ENCODE data around the gene L3HYPDH.

L3HYPDH gene

GRCh38 chr14:59520224-59520623 is 36.0 kb upstream of the L3HYPDH start:
- Histone ChIP-seq H3K27ac (no peak overlapping the region), H3K4me2 (no peak overlapping the region), H3K4me3 (IDR thresholded peaks at IDR 0.05; ENCODE audit: insufficient read depth, low read depth, low read length) (no peak overlapping the region), H3K4me1 (ENCODE audit: low read depth, poor library complexity, severe bottlenecking) (no peaks in the 10 kb centered on the region), H4K20me1 (ENCODE audit: insufficient read depth) (no peaks in the 10 kb centered on the region), H3K27me3 (ENCODE audit: insufficient read depth, low read depth) (no peaks in the 10 kb centered on the region), H3K36me3 (ENCODE audit: insufficient read depth) (no peaks in the 10 kb centered on the region), H3K9ac (no peak overlapping the region), H2AFZ (ENCODE audit: low read depth) (no peak overlapping the region), H3K79me2 (ENCODE audit: insufficient read depth, low read depth) (no peaks in the 10 kb centered on the region)
- no peak for TF ChIP-seq CTCF (conservative IDR thresholded peaks at IDR 0.05; ENCODE audit: low read depth, low read length)

DNA sequence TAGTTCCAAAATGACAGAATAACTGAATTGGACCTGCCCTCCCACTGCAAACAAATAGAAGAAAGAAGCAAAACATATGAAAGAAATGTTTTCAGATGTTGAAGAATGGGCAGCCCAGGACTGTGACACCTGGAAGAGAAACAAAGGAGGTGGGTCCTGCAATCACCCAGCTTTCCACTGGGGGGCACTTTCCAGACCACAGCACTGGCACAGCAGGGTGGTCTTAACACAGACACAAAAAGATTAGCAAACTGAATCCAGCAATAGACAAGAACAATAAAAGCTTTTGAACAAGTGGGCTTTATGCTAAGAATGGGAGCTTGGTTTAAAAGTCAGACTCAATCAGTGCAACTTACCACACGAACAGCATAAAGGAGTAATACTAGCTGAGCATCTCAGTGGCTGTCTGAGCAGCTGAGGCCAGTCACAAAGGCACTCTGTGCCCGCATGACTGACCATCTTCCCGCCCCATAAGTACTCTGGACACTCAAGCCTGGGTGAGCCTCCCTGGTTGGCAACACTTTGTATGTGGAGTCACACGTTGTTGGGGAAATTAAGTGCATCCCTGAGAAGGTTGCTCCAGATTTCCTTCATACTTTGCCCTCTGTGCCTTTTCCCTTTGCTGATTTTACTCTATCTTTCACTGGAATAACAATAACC is 27.8 kb upstream of the L3HYPDH start:
- Histone ChIP-seq H3K36me3 (ENCODE audit: insufficient read depth) (no peaks in the 10 kb centered on the region), H2AFZ (ENCODE audit: low read depth) (no peak overlapping the region), H3K4me1 (ENCODE audit: low read depth, poor library complexity, severe bottlenecking) (no peaks in the 10 kb centered on the region), H3K4me3 (IDR thresholded peaks at IDR 0.05; ENCODE audit: insufficient read depth, low read depth, low read length) (no peak overlapping the region), H3K79me2 (ENCODE audit: insufficient read depth, low read depth) (no peaks in the 10 kb centered on the region), H3K27ac (no peak overlapping the region), H3K9ac (no peak overlapping the region), H4K20me1 (ENCODE audit: insufficient read depth) (no peaks in the 10 kb centered on the region), H3K4me2 (no peak overlapping the region), H3K27me3 (ENCODE audit: insufficient read depth, low read depth) (no peaks in the 10 kb centered on the region)
- TF ChIP-seq CTCF (conservative IDR thresholded peaks at IDR 0.05; ENCODE audit: low read depth, low read length) = peak; percentile 28; the same call in 1 of the 2 replicates

GRCh38 chr14:59510966-59511365 is 26.8 kb upstream of the L3HYPDH start:
- Histone ChIP-seq H4K20me1 (ENCODE audit: insufficient read depth) (no peaks in the 10 kb centered on the region), H3K9ac (no peak overlapping the region), H3K27ac (no peak overlapping the region), H3K4me2 (no peak overlapping the region), H2AFZ (ENCODE audit: low read depth) (no peak overlapping the region), H3K4me3 (IDR thresholded peaks at IDR 0.05; ENCODE audit: insufficient read depth, low read depth, low read length) (no peak overlapping the region), H3K4me1 (ENCODE audit: low read depth, poor library complexity, severe bottlenecking) (no peaks in the 10 kb centered on the region), H3K27me3 (ENCODE audit: insufficient read depth, low read depth) (no peaks in the 10 kb centered on the region), H3K36me3 (ENCODE audit: insufficient read depth) (no peaks in the 10 kb centered on the region), H3K79me2 (ENCODE audit: insufficient read depth, low read depth) (no peaks in the 10 kb centered on the region)
- TF ChIP-seq CTCF (conservative IDR thresholded peaks at IDR 0.05; ENCODE audit: low read depth, low read length) = no peak

DNA sequence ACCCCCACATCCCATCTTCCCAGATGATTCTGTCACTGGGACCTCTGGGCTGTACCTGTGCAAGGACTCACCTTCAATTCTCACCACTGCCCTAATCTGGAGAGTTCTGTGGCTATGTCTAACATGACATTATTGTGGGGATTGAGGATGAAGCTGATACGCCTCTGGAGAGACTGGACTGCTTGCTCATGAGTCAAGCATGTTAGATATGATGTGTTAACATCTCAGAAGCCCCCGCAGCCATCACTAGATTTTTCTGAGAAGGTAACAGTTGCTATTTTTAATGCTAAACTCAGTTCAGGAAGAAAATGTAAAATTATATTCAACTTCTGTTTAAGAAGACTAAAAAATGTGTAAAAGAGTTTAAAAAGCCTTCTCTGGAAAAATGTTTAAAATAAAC is 25.8 kb upstream of the L3HYPDH start:
- H3K79me2 ChIP-seq (ENCODE audit: insufficient read depth, low read depth) = no peaks in the 10 kb centered on the region
- TF ChIP-seq CTCF (conservative IDR thresholded peaks at IDR 0.05; ENCODE audit: low read depth, low read length) = no peak
- no peak overlapping the region for H3K4me3 ChIP-seq (IDR thresholded peaks at IDR 0.05; ENCODE audit: insufficient read depth, low read depth, low read length)
- no peaks in the 10 kb centered on the region for H4K20me1 ChIP-seq (ENCODE audit: insufficient read depth)
- no peaks in the 10 kb centered on the region for H3K36me3 ChIP-seq (ENCODE audit: insufficient read depth)
- no peak overlapping the region for H3K27ac ChIP-seq
- no peaks in the 10 kb centered on the region for H3K27me3 ChIP-seq (ENCODE audit: insufficient read depth, low read depth)
- no peak overlapping the region for H2AFZ ChIP-seq (ENCODE audit: low read depth)
- H3K9ac ChIP-seq = no peak overlapping the region
- H3K4me2 ChIP-seq = no peak overlapping the region
- no peaks in the 10 kb centered on the region for H3K4me1 ChIP-seq (ENCODE audit: low read depth, poor library complexity, severe bottlenecking)
